GM12801 (cell line): ENCODE data around the gene SMIM41.

Source experiments
- CTCF ChIP-seq: IDR thresholded peaks from one replicate; pipeline ENCODE4 v1.5.1; 2011; ENCODE audit warnings: control low read depth; ENCODE audit not compliant: insufficient read length; ENCODE audit errors: extremely low read depth

The SMIM41 gene

GRCh38 chr12:52063981-52064649 lies 15.4 kb upstream of the SMIM41 start:
- TF ChIP-seq CTCF, result no peak

GRCh38 chr12:52066346-52067080 lies 13.0 kb upstream of the SMIM41 start:
- TF ChIP-seq CTCF, result no peak

GRCh38 chr12:52067081-52067374 lies 12.5 kb upstream of the SMIM41 start:
- TF ChIP-seq CTCF, result no peak

- TF ChIP-seq CTCF, result peak; percentile 69
Measured at GRCh38 chr12:52069327-52070184, 9.9 kb upstream of the SMIM41 start, which contains the start of gene ATG101. ATG101 (plus strand) TSS chr12:52069978; CDS start chr12:52073651, 3,673 bp downstream.

- TF ChIP-seq CTCF, result no peak
Measured at GRCh38 chr12:52070185-52070925, 9.1 kb upstream of the SMIM41 start.

- no peak for TF ChIP-seq CTCF
Measured at GRCh38 chr12:52073531-52074381, 5.7 kb upstream of the SMIM41 start.
